Measurements from ENCODE around the gene PRKCA. TPM values are rescaled to one million over a fixed set of nuclear protein-coding genes. Genes with fewer than 3 reads are reported as not detected.

The PRKCA gene
- total and polyA plus RNA-seq, 2 donors from 2014 or later: 8.0 to 50.8 TPM

DNA sequence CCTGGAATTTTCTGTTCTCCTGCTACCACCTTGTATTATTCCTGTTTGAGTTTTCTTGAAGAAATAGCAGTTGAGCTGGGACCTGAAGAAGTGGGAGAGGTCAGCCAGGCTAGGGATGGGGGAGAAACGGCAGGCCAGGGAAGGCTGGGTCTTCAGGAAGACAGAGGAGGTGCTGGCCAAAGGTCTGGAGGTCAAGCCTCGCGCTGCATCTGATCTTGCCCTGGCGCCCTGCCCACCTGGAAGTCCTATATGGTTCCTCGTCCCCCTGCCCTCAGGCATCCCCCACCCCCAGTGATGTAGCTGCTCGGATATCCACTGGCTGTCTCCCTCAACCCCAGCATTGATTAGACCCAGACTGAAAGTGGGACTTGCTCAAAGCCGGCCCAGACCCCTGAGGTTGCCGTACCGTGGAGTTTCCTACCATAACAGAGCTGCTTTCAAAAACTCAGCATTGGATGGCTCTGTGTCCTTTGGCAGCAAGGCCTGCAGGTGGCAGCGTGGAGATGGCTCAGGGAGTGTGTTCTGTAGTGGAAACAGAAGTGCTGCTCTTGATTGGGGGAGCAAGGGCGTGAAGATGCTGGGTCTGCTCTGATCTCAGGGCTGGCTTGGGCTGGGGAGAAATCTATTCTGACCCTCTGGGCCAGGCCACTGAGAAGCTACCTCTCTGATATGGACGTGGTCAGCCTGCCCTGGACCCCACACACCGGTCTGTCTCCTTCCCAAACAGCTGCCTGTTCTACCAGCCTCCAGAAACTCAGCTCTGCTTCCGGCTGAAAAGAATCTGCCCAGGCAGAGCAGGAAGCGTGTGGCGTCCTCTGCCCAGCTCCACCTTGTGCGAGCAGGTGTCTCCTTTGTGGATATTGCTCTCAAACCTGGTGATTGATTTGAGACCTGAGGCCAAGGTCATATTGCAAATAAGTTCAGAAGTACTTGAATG is 425.5 kb downstream of the PRKCA start:
- intact Hi-C loops (cut with DNase I): loop anchor here (5.0 kb wide), 1 partner anchor 179 kb away; no protein-coding TSS in a partner anchor
- FAIRE-seq: no peak

DNA sequence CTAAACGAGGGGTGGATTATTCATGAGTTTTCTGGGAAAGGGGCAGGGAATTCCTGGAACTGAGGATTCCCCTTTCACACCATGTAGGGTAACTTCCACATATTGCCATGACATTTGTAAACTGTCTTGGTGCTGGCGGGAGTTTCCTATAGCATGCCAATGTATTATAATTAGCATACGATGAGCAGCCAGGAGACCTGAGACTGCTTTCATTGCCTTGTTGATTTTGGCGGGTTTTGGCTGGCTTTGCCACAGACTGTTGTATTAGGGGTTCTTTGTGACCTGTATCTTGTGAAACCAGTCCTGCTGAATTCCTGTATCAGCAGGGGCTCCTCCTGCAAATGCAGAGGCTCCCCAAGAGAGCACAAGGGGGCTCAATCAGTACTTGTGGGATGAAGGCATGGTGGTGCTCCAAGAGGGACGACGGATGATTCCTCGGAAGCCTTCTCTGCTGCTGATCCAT is 428.1 kb downstream of the PRKCA start:
- intact Hi-C loops (cut with DNase I): no loop called here
- no peak overlapping the region for H3K27ac ChIP-seq (ENCODE audit: low read depth in 2 of 2, low read length in 2 of 2)
- FAIRE-seq (no peak), DNase-seq (no peak)
- H3K36me3 ChIP-seq (ENCODE audit: control insufficient read depth in 2 of 3, insufficient read depth in 3 of 3, low read length in 3 of 3): peaks cover 0 to 11% (median 0%) of the 10 kb centered on the region in 3 donors
- H3K4me3 ChIP-seq (ENCODE audit: low read length in 3 of 3): no peak overlapping the region
- no peaks in the 10 kb centered on the region for H3K27me3 ChIP-seq (ENCODE audit: control insufficient read depth, insufficient read depth, low read length)
- TF ChIP-seq, protein P1, sequence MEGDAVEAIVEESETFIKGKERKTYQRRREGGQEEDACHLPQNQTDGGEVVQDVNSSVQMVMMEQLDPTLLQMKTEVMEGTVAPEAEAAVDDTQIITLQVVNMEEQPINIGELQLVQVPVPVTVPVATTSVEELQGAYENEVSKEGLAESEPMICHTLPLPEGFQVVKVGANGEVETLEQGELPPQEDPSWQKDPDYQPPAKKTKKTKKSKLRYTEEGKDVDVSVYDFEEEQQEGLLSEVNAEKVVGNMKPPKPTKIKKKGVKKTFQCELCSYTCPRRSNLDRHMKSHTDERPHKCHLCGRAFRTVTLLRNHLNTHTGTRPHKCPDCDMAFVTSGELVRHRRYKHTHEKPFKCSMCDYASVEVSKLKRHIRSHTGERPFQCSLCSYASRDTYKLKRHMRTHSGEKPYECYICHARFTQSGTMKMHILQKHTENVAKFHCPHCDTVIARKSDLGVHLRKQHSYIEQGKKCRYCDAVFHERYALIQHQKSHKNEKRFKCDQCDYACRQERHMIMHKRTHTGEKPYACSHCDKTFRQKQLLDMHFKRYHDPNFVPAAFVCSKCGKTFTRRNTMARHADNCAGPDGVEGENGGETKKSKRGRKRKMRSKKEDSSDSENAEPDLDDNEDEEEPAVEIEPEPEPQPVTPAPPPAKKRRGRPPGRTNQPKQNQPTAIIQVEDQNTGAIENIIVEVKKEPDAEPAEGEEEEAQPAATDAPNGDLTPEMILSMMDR (IDR thresholded peaks at IDR 0.05; ENCODE audit: borderline replicate concordance, extremely low read depth, insufficient read depth): no peak
- no peak overlapping the region for H3K9ac ChIP-seq (ENCODE audit: low read length in 3 of 3)
- H3K4me1 ChIP-seq (ENCODE audit: control insufficient read depth in 2 of 3, insufficient read depth in 2 of 3, low read depth in 1 of 3, low read length in 3 of 3): no peaks in the 10 kb centered on the region
- H3K9me3 ChIP-seq (ENCODE audit: control insufficient read depth in 2 of 3, insufficient read depth in 1 of 3, low read length in 3 of 3): no peaks in the 10 kb centered on the region

More for the DNA sequence above, 425.5 kb downstream of the PRKCA start:
- Histone ChIP-seq H3K27me3 (ENCODE audit: control insufficient read depth, insufficient read depth, low read length) (no peaks in the 10 kb centered on the region), H3K9me3 (ENCODE audit: control insufficient read depth in 2 of 3, insufficient read depth in 1 of 3, low read length in 3 of 3) (no peaks in the 10 kb centered on the region), H3K36me3 (ENCODE audit: control insufficient read depth in 2 of 3, insufficient read depth in 3 of 3, low read length in 3 of 3) (no peaks in the 10 kb centered on the region), H3K4me3 (ENCODE audit: low read length in 3 of 3) (no peak overlapping the region), H3K27ac (ENCODE audit: low read depth in 2 of 2, low read length in 2 of 2) (no peak overlapping the region), H3K9ac (ENCODE audit: low read length in 3 of 3) (no peak overlapping the region), H3K4me1 (ENCODE audit: control insufficient read depth in 2 of 3, insufficient read depth in 2 of 3, low read depth in 1 of 3, low read length in 3 of 3) (peaks cover 0 to 4% (median 3%) of the 10 kb centered on the region in 3 donors)
- TF ChIP-seq, protein P1 (IDR thresholded peaks at IDR 0.05; ENCODE audit: borderline replicate concordance, extremely low read depth, insufficient read depth): peak; percentile 67
- peak in 4 of 5 donors; percentile 79 to 85 (median 82) for DNase-seq

DNA sequence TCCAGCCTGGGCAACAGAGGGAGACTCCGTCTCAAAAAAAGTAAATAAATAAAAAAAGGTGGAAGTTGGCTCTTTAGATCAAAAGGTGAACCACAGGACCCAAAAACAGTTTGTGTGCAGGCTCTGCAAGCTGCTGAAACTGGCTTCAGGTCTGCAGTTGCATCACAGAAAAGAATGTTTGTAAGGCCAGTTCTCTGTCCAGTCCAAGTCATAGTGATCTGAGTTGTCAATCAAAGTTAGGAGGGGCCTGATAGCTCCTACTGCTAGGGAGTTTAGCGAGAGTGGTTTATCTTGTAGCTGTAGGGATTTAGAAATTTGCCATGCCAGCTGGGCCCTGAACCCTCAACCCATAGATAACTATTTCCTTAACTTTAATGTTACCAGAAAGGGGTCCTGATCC is 431.3 kb downstream of the PRKCA start:
- no peak for FAIRE-seq
- H3K36me3 ChIP-seq (ENCODE audit: control insufficient read depth in 2 of 3, insufficient read depth in 3 of 3, low read length in 3 of 3): peaks cover 0 to 18% (median 5%) of the 10 kb centered on the region in 3 donors
- no peak for DNase-seq

More for the DNA sequence above, 431.3 kb downstream of the PRKCA start:
- TF ChIP-seq, protein P1 (IDR thresholded peaks at IDR 0.05; ENCODE audit: borderline replicate concordance, extremely low read depth, insufficient read depth): no peak
- H3K27ac ChIP-seq (ENCODE audit: low read depth in 2 of 2, low read length in 2 of 2): no peak overlapping the region
- H3K4me1 ChIP-seq (ENCODE audit: control insufficient read depth in 2 of 3, insufficient read depth in 2 of 3, low read depth in 1 of 3, low read length in 3 of 3): no peaks in the 10 kb centered on the region
- H3K27me3 ChIP-seq (ENCODE audit: control insufficient read depth, insufficient read depth, low read length): no peaks in the 10 kb centered on the region
- no peak overlapping the region for H3K4me3 ChIP-seq (ENCODE audit: low read length in 3 of 3)
- intact Hi-C loops (cut with DNase I): no loop called here
- no peak overlapping the region for H3K9ac ChIP-seq (ENCODE audit: low read length in 3 of 3)
- H3K9me3 ChIP-seq (ENCODE audit: control insufficient read depth in 2 of 3, insufficient read depth in 1 of 3, low read length in 3 of 3): no peaks in the 10 kb centered on the region
